Fibroblast of skin of right biceps (primary cell): ENCODE results near the gene GLI2.

Experiments
- DNase-seq: peaks from one replicate; pipeline ENCODE4 v3.0.0-alpha.2; 2013

GLI2 gene

DNA sequence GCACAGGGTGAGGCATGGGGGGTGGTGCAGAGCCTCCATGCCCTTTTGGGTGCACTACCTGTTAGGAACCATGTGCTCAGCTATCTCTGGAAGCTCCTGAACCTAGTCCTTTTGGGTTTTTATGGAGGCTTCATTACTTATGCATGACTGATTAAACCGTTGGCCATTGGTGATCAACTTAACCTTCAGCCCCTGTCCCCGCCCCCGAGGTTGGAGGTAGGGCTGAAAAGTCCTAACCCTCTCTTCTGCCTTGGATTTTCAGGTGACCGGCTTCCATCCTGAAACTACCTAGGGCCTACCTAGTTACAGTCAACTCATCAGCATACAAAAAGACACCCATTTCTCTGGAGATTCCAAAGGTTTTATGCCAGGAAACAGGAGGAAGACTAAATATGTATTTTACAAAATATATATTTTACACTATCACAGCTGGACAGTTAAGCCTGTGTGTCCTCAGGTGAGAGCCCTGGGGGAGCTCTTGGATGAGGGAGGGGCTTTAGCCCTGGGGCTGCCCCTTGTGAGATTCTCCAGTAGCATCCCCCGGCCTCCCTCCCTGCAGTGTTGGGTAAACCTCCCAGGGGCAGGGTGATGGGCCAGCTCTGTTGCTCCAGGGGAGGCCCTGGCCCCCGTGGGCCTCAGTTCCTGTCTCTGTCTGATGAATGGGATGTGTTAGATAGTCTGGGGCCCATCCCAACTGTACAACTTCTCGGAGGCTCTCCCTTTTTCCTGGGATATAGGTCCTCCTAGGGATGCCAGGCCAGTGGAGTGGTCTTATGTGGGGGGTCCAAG is 24.1 kb downstream of the GLI2 start:
- no peak for DNase-seq

DNA sequence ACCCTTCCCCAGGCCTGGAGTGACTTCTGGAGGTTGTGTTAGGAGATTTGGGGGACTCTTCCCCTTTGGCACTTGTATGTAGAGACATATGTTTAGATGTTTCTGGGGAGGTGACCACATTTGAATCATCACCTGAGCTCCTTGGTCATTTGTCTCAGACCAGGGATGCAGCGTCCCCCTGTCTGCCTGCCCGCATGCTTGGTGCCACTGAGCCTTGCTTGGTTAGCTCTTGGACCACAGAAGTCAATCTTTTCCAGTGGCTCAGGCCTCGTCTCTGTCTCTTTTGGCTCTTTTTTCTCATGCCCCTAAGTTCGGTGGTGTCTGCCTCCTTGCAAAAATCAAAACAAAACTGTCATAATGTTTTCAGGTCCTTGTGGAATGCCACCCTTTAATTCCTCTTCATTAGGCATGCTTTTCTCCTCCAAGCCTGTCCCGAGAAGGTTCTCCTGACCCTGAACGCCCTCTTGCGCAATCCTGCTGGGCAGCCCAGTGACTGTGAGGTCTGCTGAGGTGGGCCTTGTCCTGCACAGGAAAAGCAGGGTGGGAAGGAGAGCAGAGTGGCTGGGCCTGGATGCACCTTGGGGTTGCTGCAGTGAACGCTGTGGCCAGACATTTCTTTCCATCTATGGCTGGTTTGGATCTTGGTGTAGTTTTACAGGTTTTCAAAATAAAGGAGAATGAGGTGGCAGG is 24.9 kb downstream of the GLI2 start:
- DNase-seq = no peak

DNA sequence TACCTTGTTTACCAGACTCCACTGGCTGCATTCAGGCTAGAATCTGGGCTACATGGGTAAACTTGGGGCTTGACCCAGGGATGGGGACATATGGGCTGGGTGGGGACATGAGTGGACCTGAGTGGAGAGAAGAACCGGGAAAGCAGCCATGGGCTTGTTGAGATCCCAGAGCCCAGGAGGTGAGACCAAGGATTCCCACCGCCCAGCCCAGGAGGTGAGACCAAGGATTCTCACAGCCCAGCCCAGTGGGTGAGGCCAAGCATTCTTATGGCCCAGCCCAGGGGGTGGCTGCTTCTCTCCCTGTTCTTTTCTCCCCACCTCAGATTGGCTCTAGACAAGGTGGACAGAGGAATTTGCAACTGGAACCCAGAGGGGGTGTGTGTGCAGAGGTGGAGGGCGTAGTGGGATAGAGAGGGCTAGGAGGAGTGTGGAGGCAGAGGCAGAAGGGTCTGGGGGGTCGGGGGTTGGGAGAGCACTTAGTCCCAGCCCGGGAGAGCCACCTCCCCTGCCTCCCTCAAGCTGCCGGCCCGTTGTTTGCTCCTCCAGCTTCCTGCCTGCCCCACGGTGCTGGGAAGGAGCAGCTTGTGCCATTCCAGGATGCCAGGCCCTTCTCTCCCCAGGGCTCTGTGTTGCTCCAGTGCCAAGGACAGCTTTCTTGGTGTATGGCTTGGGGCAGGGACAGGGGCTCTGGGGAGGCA is 25.6 kb downstream of the GLI2 start:
- DNase-seq = no peak

DNA sequence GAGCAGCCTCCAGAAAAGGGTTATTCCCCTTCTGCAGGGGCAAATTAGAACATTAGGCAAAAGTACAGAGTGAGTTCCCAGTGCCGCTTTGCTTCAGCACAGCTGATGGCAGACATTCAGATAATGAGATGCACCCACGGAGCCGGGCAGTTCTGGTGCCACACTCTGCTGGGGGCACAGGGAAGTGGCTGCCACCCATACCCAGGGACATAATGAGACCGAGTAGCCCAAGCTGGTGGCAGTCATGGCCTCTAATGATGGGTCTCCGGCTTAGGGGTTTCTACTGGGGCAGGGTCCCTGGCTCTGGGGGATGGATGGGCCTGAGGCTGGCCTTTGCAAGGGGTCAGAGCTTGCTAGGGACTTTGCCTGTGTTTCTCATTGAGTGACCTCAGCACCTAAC is 26.2 kb downstream of the GLI2 start:
- no peak for DNase-seq

DNA sequence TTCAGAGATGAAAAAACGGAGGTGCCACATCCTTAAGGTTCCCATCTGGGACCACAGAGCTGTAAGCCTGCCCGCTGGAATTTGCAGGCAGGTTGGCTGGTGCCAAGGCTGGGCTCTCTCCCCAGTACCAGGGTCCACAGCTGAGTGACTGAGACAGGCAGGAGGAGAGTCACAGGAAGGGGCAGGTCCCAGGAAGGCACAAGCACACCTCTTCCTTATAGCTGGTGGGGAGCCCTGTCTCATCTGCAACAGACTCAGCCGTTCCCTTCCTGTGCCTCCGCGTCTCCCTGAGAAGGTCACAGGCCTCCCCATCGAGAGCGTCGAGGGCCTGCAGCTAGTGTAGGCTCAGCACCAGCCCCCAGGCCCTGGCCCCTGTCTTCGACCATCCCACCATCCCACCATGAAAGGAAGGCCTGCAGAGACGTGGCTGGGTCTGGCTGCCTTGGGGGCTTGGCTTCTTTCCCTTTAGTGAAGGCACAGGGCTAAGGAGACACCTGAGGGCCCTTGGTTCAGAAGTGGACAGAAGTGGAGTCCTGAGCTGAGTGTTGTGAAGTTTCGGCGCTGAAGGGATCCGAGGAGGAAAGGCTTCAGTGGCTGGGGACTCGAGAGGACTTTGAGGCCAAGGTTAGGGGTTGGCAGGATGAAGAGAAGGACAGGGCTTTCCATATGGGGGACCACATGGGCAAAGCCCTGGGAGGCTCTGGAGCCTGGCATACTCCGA is 26.8 kb downstream of the GLI2 start:
- DNase-seq = no peak

DNA sequence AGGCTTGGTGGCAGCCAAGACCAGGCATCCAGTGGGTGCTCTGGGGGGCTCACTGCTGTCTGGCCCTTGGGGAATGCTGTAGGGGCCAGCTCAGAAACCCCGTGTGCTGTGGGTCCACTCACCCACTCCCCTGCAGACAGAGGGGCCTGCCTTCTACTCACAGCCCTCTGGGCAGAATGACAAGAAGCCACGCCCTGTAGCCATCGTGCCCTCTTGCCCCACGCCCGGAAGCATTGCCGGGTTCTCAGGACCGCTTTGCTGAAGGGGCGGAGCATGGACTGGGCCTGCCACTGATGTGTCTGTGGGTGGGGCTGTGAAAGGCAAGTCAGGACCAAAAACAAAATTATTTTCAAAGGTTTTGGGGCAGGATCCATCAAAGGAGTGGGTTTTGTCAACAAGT is 27.8 kb downstream of the GLI2 start:
- DNase-seq = no peak

DNA sequence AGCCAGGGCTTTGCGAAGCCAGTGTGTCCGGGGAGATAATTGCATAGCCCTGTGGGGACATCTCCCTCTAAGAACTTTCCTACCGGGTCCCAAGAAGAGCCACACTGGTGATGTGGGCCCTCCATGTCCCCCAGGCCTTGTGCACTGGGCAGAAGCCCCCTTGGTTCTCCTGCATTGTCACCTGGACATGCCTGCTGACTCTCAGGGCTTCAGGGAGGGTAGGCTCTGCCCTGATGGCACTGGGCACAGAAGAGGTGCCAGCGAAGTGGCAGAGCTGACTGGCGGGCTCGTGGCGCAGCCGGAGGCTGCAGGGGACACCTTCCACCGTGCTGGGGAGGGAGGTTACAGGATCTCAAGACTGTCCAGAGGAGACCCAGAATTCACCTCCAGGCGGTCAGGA is 28.3 kb downstream of the GLI2 start:
- DNase-seq = no peak

DNA sequence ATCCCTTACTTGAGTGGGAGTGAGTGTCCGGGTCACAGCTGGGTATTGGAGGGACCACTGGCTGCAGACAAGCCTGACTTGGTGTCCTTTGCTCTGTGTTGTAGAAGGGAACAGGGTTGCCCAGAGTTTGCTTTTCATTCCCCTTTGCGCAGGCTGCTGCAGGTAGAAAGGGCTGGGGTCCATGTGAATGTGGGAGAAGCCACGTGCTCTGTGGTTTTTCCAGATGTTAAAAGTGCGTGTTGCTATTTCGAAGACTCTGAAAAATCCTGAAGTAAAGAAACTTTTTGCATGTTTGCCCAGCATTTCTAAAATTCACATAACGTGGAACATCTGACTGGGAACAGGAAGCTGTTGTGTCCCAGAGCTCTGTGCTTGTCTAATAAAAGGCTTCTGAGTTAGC is 28.8 kb downstream of the GLI2 start:
- DNase-seq = no peak

DNA sequence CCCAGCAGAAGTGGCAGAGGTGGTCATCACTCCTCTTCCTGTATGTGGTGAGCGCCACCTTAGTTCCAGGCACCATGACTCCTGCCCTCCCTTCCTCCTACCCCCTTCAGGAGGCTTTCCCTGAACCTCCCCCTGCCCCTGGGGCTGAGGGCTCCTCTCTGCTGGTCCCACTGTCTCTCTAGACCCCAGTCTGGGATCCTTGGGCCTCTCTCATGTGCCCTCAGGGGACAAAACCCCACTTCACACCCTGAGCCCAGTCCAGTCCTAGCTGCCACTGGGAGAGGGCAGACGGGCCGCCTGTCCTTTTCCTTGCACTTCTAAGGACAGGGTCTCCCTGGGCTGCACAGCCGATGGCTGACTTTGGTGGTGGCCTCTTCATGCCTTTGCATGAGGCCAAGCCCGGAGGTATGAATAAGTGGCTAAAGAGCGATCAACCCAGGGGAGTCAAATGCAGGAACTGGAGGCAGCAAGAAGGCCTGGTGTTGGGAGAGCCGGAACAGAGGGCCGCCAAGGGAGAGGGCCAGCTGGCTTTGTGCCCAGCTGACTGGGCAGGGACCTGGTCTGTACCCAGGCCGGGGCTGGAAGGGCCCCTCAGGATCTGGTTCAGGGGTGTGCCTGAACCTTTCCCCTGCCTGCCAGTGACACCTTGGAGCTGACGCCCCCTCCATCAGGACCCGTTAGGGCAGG is 29.5 kb downstream of the GLI2 start:
- DNase-seq = no peak

DNA sequence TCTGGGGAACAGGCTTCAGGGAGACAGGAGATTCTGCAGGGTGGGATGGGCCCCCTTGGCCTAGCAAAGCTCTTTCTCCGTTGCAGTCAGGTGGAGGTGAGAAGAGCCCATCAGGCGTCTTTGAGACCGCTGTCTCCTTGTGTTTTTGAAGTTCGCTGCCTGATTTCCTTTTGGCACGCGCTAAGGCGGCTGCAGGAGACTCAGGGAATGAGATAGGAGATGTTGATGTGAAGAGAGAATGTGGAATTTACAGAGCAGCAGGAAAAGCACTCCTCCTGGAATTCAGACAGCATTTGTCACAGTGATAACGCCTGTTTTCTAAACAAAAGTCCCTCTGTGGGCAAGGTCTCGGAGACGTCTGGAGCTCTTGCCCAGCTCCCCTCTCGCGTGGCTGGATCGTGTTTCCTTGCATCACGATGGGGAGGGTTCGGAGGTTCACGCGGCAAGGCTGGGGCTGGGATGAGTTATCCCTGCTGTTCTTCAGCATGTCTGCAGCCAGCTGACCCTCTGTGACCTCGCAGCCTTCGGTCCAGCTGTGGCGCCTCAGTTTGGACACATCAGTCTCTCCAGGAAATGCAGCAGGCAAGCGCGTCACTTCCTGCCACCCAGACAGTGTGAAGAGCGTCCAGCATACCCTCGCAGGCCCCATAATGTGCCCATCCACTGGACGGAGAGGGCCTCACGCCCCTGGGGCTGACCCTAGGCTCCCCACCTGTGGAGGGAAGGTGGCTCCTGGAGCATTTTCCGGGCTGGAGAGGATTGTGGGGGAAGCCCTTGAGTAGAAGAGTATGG is 30.2 kb downstream of the GLI2 start:
- peak; percentile 83 for DNase-seq

DNA sequence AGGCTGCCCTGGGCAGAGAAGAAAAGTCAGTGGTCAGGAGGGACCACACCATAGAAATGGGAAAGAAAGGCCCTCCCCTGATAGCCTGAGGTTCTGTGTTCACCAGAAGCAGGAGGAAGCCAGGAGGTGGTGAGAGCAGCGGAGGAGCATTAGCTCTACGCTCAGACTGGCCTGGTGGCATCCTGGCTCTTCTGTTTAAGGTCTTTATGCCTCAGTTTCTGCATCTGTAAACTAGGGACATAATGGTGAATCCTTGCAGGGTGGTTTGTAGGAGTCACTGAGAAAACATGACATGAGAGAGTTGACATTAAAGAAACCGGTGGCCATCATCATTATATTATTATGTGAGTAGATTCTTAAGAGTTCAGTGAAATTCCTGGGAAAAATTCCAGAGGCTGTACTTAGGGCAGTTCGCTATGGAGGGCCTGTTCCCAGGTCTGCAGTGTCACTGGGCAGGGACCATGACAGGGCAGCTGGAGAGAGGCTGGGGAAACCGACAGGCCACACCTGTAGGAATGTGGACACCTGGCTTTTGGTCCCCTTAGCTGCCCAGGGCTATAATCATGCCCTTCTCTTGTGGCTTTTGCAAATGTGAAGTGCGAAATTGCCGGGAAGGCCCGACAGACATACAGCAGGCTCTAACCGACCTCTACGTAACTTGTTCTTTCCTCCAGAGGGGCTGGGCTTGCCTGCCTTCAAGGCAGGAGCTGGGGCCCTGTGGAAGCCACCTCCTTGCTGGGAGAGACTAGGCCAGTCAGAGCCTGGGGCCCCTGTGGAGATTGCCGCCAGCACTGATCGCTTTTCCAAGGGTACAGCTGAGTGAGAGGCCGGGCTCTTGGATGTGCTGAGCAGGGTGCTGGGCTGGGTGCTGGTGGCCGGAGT is 31.0 kb downstream of the GLI2 start:
- DNase-seq = peak; percentile 51

DNA sequence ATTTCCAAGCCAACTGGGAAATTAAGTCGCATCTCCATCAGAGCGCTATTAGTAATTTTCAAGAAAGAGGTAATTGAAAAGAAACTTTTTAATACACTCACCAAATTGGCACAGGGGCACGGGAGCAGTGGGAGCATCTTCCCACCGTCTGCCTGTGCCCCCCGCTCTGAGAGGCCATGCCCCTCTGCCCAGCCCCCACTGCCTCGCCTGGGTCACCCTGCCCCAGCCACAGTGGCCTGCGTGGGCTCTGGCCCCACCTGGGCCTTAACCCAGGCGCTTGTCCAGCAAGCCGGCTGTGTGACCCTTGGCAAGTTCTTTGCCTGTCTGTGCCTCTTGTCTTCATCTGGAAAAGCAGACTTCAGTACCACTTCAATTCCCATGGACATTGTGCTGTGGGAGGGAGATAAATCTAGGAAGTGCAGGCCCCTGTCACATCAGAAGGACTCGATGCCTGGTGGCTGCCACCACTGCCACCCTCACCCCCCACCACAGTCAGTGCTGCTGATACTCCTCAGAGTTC is 31.9 kb downstream of the GLI2 start:
- no peak for DNase-seq

DNA sequence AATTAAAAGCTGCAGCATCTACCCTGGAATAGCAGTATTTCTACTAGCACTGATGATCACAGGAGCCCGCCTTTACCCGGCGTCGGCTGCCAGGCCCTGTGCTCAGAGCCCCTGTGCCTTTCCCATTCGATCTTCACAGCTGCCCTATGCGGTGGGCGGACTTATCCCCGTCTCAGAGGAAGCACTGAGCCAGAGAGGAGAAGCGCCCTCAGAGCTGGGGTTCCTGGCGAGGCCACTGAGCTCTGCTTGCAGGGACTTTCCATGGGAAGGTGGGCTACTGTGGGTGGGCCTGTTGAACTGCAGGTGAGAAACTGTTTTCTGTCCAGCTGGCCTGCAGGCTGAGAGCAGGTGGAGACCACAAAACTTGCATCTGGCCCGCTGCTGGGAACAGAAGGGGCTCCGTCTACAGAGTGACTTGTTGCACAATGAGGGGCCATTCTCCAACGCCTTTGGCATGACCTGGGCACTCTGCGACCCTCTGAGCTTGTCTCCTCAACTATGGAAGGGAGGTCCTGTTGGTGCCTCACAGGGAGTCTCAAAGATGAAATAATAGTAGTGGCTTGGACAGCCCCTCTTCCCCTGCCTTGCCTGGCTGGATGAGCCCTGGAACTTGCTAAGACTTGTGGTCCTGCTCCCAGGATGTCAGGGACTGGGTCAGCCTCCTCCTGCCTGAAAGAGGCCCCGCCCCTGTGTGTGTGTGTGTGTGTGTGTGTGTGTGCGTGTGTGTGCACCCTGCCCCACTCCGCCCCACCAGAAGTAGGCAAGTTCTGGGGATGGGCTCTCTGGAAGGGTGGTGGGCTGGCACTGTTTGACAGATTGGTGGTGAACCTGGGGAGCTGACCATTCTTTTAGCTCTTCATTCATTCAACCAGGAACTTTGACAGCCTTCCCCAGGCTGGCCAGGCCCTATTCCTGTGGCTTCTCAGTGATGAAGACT is 32.7 kb downstream of the GLI2 start:
- DNase-seq = no peak

DNA sequence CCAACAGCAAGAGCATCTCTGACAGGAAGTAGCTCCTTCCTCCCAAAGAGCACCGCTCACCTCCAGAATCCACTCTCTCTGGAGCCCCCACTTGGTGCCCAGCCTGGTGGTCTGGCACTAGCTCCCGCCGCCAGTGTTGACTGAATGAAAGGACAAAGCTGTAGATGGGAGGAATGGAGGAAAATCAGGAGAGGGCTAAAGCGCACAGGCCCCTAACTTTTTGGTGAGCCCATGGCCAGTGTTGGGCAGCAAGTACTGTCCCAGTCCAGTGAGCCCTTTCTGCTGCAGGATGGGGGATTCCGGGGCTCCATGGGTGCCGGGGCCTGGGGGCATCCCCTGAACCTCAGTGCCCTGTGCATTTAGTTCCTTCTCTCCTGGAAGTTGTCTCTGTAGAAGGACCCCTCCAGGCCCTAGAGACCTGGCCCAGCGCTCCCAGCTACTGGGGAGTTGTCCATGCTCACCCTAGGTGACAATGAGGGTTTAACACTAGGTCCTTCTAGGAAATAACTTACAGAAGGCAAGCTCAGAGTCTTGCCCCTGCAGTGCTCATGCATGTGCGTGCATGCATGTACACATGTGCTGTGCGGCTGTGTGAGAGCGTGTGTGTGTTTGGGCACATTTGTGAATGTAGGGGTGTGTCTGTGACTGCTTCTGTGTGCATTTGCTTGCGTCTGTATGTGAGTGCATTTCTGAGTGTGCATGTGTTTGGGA is 33.6 kb downstream of the GLI2 start:
- DNase-seq = no peak

DNA sequence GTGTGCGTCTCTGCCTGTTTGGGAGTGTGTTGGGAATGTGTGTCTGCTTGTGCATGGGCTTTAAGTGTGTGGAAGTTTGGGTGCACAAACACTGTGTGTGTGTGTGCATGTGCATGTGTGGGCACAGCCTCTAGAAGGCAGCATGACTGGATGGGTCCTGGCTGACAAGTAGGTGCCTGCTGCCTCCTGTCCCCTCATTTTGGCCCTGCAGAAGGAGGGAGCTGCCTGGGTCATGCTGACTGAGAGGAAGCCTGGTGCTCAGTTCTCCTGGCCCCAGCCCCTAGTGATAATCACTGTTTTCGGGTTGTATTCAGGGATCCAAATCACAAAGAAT is 34.1 kb downstream of the GLI2 start:
- DNase-seq = no peak

DNA sequence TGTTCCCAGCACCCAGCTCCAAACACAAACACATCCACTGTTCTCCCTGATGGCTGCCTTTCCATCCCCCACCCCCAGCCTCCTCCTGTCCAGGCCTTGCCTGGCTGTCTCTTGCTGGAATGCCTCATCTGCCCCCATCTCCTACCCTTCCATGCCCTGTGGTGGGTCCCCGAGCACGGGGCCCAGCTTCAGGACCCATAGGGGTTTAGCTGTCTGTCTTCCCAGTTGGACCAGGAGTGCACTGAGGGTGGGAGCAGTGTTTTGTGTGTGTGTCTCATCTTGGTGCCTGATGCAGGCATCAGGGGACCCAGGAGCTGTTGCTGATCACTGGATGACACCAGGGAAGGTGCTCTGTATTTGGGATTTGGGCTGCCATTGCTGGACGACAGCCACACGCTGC is 34.5 kb downstream of the GLI2 start:
- DNase-seq = no peak

DNA sequence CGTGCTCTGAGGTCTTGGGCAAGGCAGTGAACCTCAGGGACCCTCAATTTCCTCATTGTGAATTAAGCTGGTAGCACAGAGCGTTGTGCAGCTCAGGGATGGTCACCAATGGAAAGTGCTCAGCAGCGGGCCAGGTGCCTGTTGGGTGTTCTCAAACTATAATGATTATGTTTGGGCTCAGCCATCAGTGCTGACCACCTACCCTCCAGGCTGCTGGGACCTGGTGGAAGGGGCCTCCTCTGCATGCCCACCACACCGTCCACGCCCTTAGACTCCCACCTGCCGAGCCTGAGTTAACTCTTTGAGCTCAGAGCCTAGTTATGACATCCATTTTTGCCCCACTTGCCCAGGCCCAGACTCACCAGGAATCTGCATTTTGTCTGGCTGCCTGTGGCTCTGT is 35.0 kb downstream of the GLI2 start:
- no peak for DNase-seq

DNA sequence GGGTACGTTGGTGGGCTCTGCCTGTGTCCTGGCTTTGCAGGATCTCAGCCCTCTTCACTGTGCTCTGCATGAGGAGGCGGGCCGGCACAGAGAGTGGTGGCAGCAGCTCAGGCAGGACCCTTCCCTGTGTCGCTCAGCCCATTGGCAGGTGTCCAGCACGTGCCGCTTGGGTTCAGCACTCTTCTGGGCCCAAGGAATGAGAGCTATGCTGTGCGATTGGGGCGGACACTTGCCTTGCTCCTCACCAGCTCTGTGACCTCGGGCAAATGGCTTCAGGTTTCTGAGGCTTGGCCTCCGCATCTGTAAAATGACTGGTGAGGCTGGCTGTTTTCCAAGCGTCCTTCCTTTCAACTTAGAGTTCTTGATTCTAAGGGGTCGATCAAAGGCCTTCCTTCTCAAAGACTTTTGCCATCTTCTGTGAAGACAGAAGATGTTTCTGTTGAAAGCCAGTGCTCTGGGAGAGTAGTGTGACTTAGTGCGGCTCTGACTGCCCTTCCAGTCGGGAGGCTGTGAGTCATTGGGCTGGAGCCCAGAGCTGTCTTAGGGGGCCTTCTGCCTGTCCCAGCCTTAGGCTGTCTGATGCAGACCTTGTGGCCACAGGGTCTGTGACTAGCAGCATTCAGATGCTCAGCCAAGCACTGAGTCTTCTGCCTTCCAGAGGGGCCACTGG is 35.6 kb downstream of the GLI2 start:
- DNase-seq = peak; percentile 96
